ENCODE data around the gene CLSTN2. TPM values are rescaled to one million over a fixed set of nuclear protein-coding genes. Genes with fewer than 3 reads are reported as not detected.

Gene CLSTN2
- total RNA-seq, 1 experiment from 2014 or later = not detected

DNA sequence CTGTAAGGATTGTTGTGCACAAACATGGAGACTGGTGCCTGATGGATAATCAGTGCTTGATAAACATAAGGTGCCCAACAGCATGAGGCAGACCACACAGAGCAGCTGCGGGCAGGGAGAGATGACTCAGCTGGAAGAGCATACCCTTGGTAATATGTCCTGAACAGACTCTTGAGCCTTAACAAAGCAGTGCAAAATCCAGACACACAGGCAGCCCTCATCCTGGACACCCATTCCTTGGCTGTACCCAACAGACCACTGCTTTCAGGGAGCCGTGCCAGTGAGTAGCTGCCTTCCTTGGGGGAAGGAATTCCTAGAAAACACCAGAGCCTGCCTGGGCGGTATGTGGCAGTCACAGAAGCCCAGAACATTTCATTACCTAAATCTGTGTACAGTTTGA is 156.2 kb downstream of the CLSTN2 start:
- Histone ChIP-seq H3K4me3 (ENCODE audit: low read length) (no peak overlapping the region), H3K9ac (ENCODE audit: low read length) (no peak overlapping the region), H3K79me2 (ENCODE audit: low read length) (no peaks in the 10 kb centered on the region), H3K4me1 (ENCODE audit: low read length) (no peaks in the 10 kb centered on the region), H3K4me2 (ENCODE audit: low read depth, low read length, poor library complexity, severe bottlenecking) (no peak overlapping the region), H3K9me3 (ENCODE audit: low read length) (no peaks in the 10 kb centered on the region), H3K36me3 (ENCODE audit: insufficient read depth, low read length) (no peaks in the 10 kb centered on the region), H3K27ac (ENCODE audit: low read length) (no peak overlapping the region), H4K20me1 (ENCODE audit: insufficient read depth, low read depth, low read length) (no peaks in the 10 kb centered on the region), H2AFZ (ENCODE audit: low read length) (no peak overlapping the region), H3K27me3 (ENCODE audit: low read length) (no peaks in the 10 kb centered on the region), H3K9me2 (replicated peaks; ENCODE audit: insufficient read depth, low read length) (no peaks in the 10 kb centered on the region)
- DNase-seq = no peak

DNA sequence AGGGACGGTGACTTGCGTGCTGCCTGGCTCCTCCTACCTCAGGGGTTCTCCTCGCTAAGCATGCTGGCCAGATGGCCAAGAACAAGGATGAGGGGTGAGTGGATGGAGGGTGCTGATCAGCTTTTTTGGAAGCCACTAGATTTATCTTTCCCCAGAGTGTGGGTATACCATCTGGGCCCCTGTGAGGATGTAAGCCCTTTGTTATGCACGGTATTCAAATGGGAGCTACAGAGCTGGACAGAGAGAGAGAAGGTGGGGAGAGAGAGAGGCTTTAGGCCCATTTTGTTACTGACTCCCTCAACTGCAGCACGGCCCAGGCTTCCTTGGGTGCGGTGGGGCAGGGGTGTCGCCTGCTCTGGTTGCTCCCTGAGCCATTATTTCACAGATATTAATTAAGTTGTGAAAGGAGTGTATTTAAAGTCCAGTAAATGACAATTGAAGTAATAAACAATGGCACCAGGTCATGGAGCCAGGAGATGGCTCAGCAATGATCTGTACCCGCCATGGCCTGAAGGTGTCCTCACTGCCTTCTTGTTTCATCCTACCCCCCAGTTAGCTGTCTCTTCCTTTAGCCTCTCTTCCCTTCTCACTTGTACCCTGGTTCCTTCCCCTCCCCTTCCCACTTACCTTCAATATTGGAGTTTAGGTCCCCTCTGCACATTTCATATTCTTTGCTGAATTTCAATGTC is 158.0 kb downstream of the CLSTN2 start:
- Histone ChIP-seq H2AFZ (ENCODE audit: low read length) (no peak overlapping the region), H3K27ac (ENCODE audit: low read length) (no peak overlapping the region), H3K27me3 (ENCODE audit: low read length) (no peaks in the 10 kb centered on the region), H3K9me3 (ENCODE audit: low read length) (no peaks in the 10 kb centered on the region), H3K9me2 (replicated peaks; ENCODE audit: insufficient read depth, low read length) (no peaks in the 10 kb centered on the region), H3K36me3 (ENCODE audit: insufficient read depth, low read length) (no peaks in the 10 kb centered on the region), H3K4me3 (ENCODE audit: low read length) (no peak overlapping the region), H3K4me2 (ENCODE audit: low read depth, low read length, poor library complexity, severe bottlenecking) (no peak overlapping the region), H3K79me2 (ENCODE audit: low read length) (no peaks in the 10 kb centered on the region), H3K4me1 (ENCODE audit: low read length) (no peaks in the 10 kb centered on the region), H3K9ac (ENCODE audit: low read length) (no peak overlapping the region), H4K20me1 (ENCODE audit: insufficient read depth, low read depth, low read length) (no peaks in the 10 kb centered on the region)
- DNase-seq = peak; percentile 59

DNA sequence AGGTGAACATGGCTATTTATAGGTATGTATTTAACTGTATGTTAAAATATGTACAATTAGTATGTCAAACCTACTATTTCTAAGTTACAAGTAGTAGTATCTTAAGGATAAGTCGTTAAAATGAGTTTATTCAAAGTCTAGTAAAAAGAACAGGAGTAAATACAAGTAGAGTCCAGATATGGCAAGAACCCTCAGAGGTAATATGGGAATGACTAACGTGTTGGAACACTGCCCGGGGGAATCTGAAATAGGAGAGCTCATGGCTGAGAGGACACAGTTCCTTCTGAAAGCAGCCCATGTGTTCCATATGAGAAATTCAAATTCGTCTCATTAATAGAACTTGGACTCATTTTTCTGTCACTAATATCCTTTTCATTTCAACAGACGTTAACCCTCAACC is 158.8 kb downstream of the CLSTN2 start:
- H3K9ac ChIP-seq (ENCODE audit: low read length) = no peak overlapping the region
- H3K79me2 ChIP-seq (ENCODE audit: low read length) = no peaks in the 10 kb centered on the region
- no peak overlapping the region for H3K27ac ChIP-seq (ENCODE audit: low read length)
- no peak overlapping the region for H3K4me2 ChIP-seq (ENCODE audit: low read depth, low read length, poor library complexity, severe bottlenecking)
- no peak overlapping the region for H3K4me3 ChIP-seq (ENCODE audit: low read length)
- H3K9me3 ChIP-seq (ENCODE audit: low read length) = no peaks in the 10 kb centered on the region
- H3K9me2 ChIP-seq (replicated peaks; ENCODE audit: insufficient read depth, low read length) = no peaks in the 10 kb centered on the region
- H3K36me3 ChIP-seq (ENCODE audit: insufficient read depth, low read length) = no peaks in the 10 kb centered on the region
- no peaks in the 10 kb centered on the region for H3K27me3 ChIP-seq (ENCODE audit: low read length)
- no peaks in the 10 kb centered on the region for H3K4me1 ChIP-seq (ENCODE audit: low read length)
- no peak overlapping the region for H2AFZ ChIP-seq (ENCODE audit: low read length)
- no peaks in the 10 kb centered on the region for H4K20me1 ChIP-seq (ENCODE audit: insufficient read depth, low read depth, low read length)
- no peak for DNase-seq

DNA sequence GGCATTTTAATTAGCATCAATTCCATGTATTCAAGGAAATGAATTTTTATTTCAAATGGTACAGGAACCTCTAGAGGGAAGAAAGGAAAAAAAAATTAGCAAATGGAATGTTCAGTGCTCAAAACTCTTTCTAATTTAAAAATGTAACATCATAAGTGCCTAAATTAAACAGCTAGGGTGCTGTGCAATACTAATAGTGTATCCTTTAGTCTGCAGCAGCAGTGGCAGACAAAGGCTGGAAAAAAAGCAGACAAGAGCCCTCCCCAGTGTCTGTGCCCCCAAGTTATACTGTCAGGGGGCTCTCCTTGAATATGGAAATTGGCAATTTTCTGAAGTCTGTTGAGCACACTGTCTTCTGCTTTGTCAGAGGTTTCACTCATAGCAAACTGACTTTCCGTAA is 159.5 kb downstream of the CLSTN2 start:
- Histone ChIP-seq H3K9me3 (ENCODE audit: low read length) (no peaks in the 10 kb centered on the region), H3K4me3 (ENCODE audit: low read length) (no peak overlapping the region), H3K79me2 (ENCODE audit: low read length) (no peaks in the 10 kb centered on the region), H3K36me3 (ENCODE audit: insufficient read depth, low read length) (no peaks in the 10 kb centered on the region), H3K27ac (ENCODE audit: low read length) (no peak overlapping the region), H3K4me1 (ENCODE audit: low read length) (no peaks in the 10 kb centered on the region), H3K27me3 (ENCODE audit: low read length) (no peaks in the 10 kb centered on the region), H3K9me2 (replicated peaks; ENCODE audit: insufficient read depth, low read length) (no peaks in the 10 kb centered on the region), H3K4me2 (ENCODE audit: low read depth, low read length, poor library complexity, severe bottlenecking) (no peak overlapping the region), H3K9ac (ENCODE audit: low read length) (no peak overlapping the region), H2AFZ (ENCODE audit: low read length) (no peak overlapping the region), H4K20me1 (ENCODE audit: insufficient read depth, low read depth, low read length) (no peaks in the 10 kb centered on the region)
- peak; percentile 28 for DNase-seq

DNA sequence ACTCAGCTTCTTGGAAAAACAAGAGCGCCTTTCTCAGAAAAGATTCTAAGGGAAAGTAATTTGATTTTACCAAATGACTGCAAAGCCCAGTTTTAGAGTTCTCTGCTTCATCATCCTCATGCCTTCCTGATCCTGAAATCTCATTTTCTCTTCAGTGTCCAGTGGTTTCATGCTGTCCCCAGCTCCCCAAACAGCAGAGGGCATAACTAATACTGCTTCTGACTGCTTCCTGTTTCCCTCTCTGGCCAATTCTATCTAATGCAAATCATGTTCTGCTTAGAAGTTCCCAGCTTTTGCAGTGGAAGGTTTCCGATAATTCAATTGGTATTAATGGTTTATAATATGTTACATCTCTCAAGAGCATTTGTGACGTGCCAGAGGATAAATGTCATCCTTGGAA is 161.1 kb downstream of the CLSTN2 start:
- H2AFZ ChIP-seq (ENCODE audit: low read length) = no peak overlapping the region
- no peak overlapping the region for H3K9ac ChIP-seq (ENCODE audit: low read length)
- H3K27ac ChIP-seq (ENCODE audit: low read length) = no peak overlapping the region
- H3K79me2 ChIP-seq (ENCODE audit: low read length) = no peaks in the 10 kb centered on the region
- H3K27me3 ChIP-seq (ENCODE audit: low read length) = no peaks in the 10 kb centered on the region
- no peaks in the 10 kb centered on the region for H3K36me3 ChIP-seq (ENCODE audit: insufficient read depth, low read length)
- no peaks in the 10 kb centered on the region for H3K9me2 ChIP-seq (replicated peaks; ENCODE audit: insufficient read depth, low read length)
- no peaks in the 10 kb centered on the region for H4K20me1 ChIP-seq (ENCODE audit: insufficient read depth, low read depth, low read length)
- no peaks in the 10 kb centered on the region for H3K9me3 ChIP-seq (ENCODE audit: low read length)
- no peak overlapping the region for H3K4me3 ChIP-seq (ENCODE audit: low read length)
- no peaks in the 10 kb centered on the region for H3K4me1 ChIP-seq (ENCODE audit: low read length)
- H3K4me2 ChIP-seq (ENCODE audit: low read depth, low read length, poor library complexity, severe bottlenecking) = no peak overlapping the region
- no peak for DNase-seq

DNA sequence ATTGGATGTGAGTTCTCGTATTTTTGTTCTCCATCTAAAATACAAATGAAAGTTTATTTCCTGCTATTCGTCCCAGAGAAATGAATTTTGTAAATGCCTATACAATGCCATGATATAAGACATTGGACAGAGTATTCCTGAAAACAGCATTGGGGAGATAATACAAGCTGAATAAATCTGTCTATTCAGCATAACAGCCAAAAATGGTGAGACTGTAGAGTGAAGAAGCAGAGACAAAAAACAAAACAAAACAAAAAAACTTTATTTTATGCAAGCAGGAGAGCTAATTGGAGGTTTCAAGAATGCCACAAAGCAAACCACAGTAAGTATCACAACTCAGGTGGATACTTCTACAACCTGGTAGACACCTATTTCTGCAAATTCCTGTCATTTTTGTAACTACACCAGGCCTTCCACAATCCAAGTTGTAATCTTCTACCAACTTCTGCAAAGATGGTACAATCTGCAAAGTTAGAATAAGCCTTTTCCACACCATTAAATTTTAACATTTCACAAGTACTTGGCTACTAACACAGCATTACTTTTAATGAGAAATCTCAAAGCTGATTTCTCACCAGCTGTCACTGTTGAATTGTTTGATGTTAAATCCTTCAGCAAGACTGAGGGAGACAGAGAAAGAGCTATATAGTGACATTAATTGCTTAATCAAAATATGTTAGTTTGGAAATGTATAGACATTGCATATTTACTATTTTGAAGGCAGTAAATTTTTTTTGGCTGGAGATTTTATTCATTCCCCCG is 163.1 kb downstream of the CLSTN2 start:
- no peaks in the 10 kb centered on the region for H3K79me2 ChIP-seq (ENCODE audit: low read length)
- no peak overlapping the region for H3K4me3 ChIP-seq (ENCODE audit: low read length)
- H3K9me2 ChIP-seq (replicated peaks; ENCODE audit: insufficient read depth, low read length) = no peaks in the 10 kb centered on the region
- H3K36me3 ChIP-seq (ENCODE audit: insufficient read depth, low read length) = no peaks in the 10 kb centered on the region
- no peak overlapping the region for H3K27ac ChIP-seq (ENCODE audit: low read length)
- H3K27me3 ChIP-seq (ENCODE audit: low read length) = no peaks in the 10 kb centered on the region
- no peak overlapping the region for H2AFZ ChIP-seq (ENCODE audit: low read length)
- DNase-seq = no peak
- no peak overlapping the region for H3K4me2 ChIP-seq (ENCODE audit: low read depth, low read length, poor library complexity, severe bottlenecking)
- H3K9ac ChIP-seq (ENCODE audit: low read length) = no peak overlapping the region
- H3K9me3 ChIP-seq (ENCODE audit: low read length) = no peaks in the 10 kb centered on the region
- H3K4me1 ChIP-seq (ENCODE audit: low read length) = no peaks in the 10 kb centered on the region
- no peaks in the 10 kb centered on the region for H4K20me1 ChIP-seq (ENCODE audit: insufficient read depth, low read depth, low read length)

DNA sequence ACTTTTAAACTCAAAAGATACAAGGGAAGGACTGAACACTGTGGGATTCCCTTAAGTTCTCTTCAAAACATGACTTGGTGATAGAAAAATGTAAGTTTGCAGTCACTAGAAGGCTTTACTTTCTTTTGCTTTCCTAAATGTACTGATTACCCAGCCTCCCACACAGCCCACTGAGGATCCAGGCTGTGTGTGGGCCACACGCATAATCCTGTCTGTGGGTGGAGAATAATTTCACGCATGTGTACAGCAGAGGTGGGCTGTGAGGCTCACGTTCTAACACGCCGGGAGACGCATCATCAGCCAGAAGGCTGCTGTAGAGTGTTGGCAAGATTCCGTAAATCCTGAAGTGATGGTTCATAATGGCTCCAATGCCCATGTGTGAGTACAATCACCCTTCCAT is 165.5 kb downstream of the CLSTN2 start:
- no peaks in the 10 kb centered on the region for H3K79me2 ChIP-seq (ENCODE audit: low read length)
- H3K4me3 ChIP-seq (ENCODE audit: low read length) = no peak overlapping the region
- H3K9ac ChIP-seq (ENCODE audit: low read length) = no peak overlapping the region
- no peaks in the 10 kb centered on the region for H3K27me3 ChIP-seq (ENCODE audit: low read length)
- H4K20me1 ChIP-seq (ENCODE audit: insufficient read depth, low read depth, low read length) = no peaks in the 10 kb centered on the region
- no peaks in the 10 kb centered on the region for H3K9me3 ChIP-seq (ENCODE audit: low read length)
- H2AFZ ChIP-seq (ENCODE audit: low read length) = no peak overlapping the region
- H3K4me1 ChIP-seq (ENCODE audit: low read length) = no peaks in the 10 kb centered on the region
- no peak for DNase-seq
- H3K9me2 ChIP-seq (replicated peaks; ENCODE audit: insufficient read depth, low read length) = no peaks in the 10 kb centered on the region
- H3K4me2 ChIP-seq (ENCODE audit: low read depth, low read length, poor library complexity, severe bottlenecking) = no peak overlapping the region
- no peaks in the 10 kb centered on the region for H3K36me3 ChIP-seq (ENCODE audit: insufficient read depth, low read length)
- no peak overlapping the region for H3K27ac ChIP-seq (ENCODE audit: low read length)

DNA sequence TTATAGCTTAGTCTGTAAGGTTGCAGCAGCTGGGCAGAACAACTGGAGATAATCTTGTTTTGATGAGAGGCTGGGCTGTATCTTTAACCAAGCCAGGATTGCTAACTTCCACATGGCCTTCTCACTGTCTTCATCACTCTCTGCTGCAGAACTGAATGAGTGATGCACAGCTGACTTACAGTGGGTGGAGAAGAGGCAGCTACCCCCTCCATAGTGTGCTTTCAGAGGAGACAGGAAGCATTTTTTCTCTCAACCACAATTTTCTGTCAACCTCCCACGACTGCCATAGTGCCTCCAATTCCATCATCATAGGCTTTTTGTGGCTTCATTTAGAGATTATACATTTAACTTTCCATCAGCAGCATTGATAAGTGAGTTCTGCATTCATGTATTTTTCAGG is 168.2 kb downstream of the CLSTN2 start:
- H3K27ac ChIP-seq (ENCODE audit: low read length) = no peak overlapping the region
- no peak overlapping the region for H2AFZ ChIP-seq (ENCODE audit: low read length)
- no peak overlapping the region for H3K4me3 ChIP-seq (ENCODE audit: low read length)
- no peaks in the 10 kb centered on the region for H3K9me3 ChIP-seq (ENCODE audit: low read length)
- H3K9me2 ChIP-seq (replicated peaks; ENCODE audit: insufficient read depth, low read length) = no peaks in the 10 kb centered on the region
- H3K9ac ChIP-seq (ENCODE audit: low read length) = no peak overlapping the region
- no peaks in the 10 kb centered on the region for H3K4me1 ChIP-seq (ENCODE audit: low read length)
- no peaks in the 10 kb centered on the region for H3K27me3 ChIP-seq (ENCODE audit: low read length)
- no peak for DNase-seq
- no peaks in the 10 kb centered on the region for H4K20me1 ChIP-seq (ENCODE audit: insufficient read depth, low read depth, low read length)
- H3K36me3 ChIP-seq (ENCODE audit: insufficient read depth, low read length) = no peaks in the 10 kb centered on the region
- no peak overlapping the region for H3K4me2 ChIP-seq (ENCODE audit: low read depth, low read length, poor library complexity, severe bottlenecking)
- H3K79me2 ChIP-seq (ENCODE audit: low read length) = no peaks in the 10 kb centered on the region
